Karpas-422 (cell line): ENCODE measurements around the gene PDLIM4. TPM values are rescaled to one million over a fixed set of nuclear protein-coding genes. Genes with fewer than 3 reads are reported as not detected.

Experiments
- DNase-seq: peaks from one replicate; pipeline ENCODE4 v3.0.0-alpha.2; 2015
- H2AFZ ChIP-seq: fragments of 200-600 bp; sonication (generic); 2 replicates; pipeline ENCODE4 v1.6.1; 2014; ENCODE audit warnings: antibody characterized with exemption, low read length, mixed read lengths
- H3K27ac ChIP-seq: fragments of 200-600 bp; sonication (generic); 2 replicates; pipeline ENCODE4 v1.5.1; 2014; ENCODE audit warnings: mild to moderate bottlenecking, low read length, moderate library complexity
- H3K27me3 ChIP-seq: fragments of 200-600 bp; sonication (generic); 2 replicates; pipeline ENCODE4 v1.6.1; 2014; ENCODE audit warnings: low read length, mixed read lengths
- H3K36me3 ChIP-seq: fragments of 200-600 bp; sonication (generic); 2 replicates; pipeline ENCODE4 v1.6.1; 2014; ENCODE audit warnings: low read length, mixed read lengths; ENCODE audit not compliant: insufficient read depth
- H3K4me1 ChIP-seq: fragments of 200-600 bp; sonication (generic); 2 replicates; pipeline ENCODE4 v1.6.1; 2014; ENCODE audit warnings: mild to moderate bottlenecking, low read length, mixed read lengths
- H3K4me2 ChIP-seq: fragments of 200-600 bp; sonication (generic); 2 replicates; pipeline ENCODE4 v1.6.1; 2014; ENCODE audit warnings: low read length, low read depth, mild to moderate bottlenecking; ENCODE audit not compliant: poor library complexity, severe bottlenecking
- H3K4me3 ChIP-seq: fragments of 200-600 bp; sonication (generic); 2 replicates; pipeline ENCODE4 v1.5.1; 2014; ENCODE audit warnings: mild to moderate bottlenecking, antibody characterized with exemption, low read length, mixed read lengths
- H3K79me2 ChIP-seq: fragments of 200-600 bp; sonication (generic); 2 replicates; pipeline ENCODE4 v1.6.1; 2014; ENCODE audit warnings: mild to moderate bottlenecking, low read length, mixed read lengths
- H3K9ac ChIP-seq: fragments of 200-600 bp; sonication (generic); 2 replicates; pipeline ENCODE4 v1.6.0; 2014; ENCODE audit warnings: low read length
- H3K9me2 ChIP-seq: fragments of 200-600 bp; sonication (generic), shearing (Covaris generic); replicated peaks from 2 replicates; pipeline ENCODE4 v1.6.0; 2014; ENCODE audit warnings: mild to moderate bottlenecking, low read length, moderate library complexity; ENCODE audit not compliant: insufficient read depth
- H3K9me3 ChIP-seq: fragments of 300-700, 200-600 bp; sonication (generic); 2 replicates; pipeline ENCODE4 v1.6.1; 2014; ENCODE audit warnings: low read length, mixed read lengths
- H4K20me1 ChIP-seq: fragments of 200-600 bp; sonication (generic); 2 replicates; pipeline ENCODE4 v1.6.1; 2014; ENCODE audit warnings: mild to moderate bottlenecking, antibody characterized with exemption, low read length, low read depth; ENCODE audit not compliant: insufficient read depth
- total RNA-seq: library from RNA; depleted of rRNA; stranded (reverse); fragments of >200 nt; shearing (Covaris generic); gene quantifications from 2 replicates; pipeline ENCODE4 v1.2.3, GENCODE V29; 2014; ENCODE audit warnings: low replicate concordance

The PDLIM4 gene
- total RNA-seq, 1 experiment from 2014 or later, result not detected

- Histone ChIP-seq H3K4me2 (no peak overlapping the region), H3K9me3 (no peaks in the 10 kb centered on the region), H3K27me3 (no peaks in the 10 kb centered on the region), H3K36me3 (no peaks in the 10 kb centered on the region), H3K4me1 (no peaks in the 10 kb centered on the region), H3K9ac (no peak overlapping the region), H3K27ac (no peak overlapping the region), H3K4me3 (no peak overlapping the region), H4K20me1 (no peaks in the 10 kb centered on the region), H3K79me2 (no peaks in the 10 kb centered on the region), H3K9me2 (no peaks in the 10 kb centered on the region), H2AFZ (no peak overlapping the region)
- DNase-seq, result no peak
Observed at GRCh38 chr5:132260051-132260450, 2.6 kb downstream of the PDLIM4 start.

DNA sequence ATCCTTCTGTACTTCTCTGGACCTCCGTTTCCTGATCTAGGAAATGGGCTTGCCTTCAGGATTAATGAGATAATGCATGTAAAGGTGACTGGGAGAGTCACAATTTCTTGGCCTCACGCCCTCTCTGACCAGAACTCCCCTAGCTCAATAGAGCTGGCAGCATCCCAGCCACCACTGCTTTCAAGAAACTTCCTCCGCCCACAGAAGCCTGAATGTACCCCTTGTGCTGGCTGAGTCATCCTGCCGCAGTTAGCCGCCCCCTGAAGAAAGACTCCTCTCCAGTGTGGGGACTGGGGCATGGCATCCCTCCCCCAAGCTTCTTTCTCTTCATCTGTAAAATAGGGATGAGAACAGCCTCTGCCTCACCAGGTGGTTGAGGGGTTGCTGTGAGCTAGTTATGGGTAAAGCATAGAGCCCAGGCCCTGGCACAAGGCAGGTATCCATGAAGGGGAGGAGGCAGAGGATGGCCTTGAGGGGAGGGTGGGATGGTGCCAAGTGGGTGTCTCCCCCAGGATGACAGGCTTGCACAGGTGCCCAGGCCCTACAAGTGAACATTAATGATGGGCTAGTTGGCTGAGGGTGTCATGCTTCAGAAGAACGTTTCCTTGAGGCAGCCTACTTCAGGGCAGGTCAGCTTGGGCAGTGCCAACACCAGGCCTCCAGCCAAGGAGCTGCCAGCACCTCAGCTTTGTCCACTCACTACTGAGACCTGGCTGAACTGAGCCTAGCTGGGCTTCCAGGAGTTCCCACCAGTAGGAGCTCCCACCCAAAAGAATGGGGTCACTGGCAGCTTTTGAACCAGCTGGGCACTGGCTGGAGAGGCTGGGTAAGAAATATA, 3.4 kb downstream of the PDLIM4 start:
- no peak for DNase-seq
- no peaks in the 10 kb centered on the region for H4K20me1 ChIP-seq
- no peak overlapping the region for H3K9ac ChIP-seq

DNA sequence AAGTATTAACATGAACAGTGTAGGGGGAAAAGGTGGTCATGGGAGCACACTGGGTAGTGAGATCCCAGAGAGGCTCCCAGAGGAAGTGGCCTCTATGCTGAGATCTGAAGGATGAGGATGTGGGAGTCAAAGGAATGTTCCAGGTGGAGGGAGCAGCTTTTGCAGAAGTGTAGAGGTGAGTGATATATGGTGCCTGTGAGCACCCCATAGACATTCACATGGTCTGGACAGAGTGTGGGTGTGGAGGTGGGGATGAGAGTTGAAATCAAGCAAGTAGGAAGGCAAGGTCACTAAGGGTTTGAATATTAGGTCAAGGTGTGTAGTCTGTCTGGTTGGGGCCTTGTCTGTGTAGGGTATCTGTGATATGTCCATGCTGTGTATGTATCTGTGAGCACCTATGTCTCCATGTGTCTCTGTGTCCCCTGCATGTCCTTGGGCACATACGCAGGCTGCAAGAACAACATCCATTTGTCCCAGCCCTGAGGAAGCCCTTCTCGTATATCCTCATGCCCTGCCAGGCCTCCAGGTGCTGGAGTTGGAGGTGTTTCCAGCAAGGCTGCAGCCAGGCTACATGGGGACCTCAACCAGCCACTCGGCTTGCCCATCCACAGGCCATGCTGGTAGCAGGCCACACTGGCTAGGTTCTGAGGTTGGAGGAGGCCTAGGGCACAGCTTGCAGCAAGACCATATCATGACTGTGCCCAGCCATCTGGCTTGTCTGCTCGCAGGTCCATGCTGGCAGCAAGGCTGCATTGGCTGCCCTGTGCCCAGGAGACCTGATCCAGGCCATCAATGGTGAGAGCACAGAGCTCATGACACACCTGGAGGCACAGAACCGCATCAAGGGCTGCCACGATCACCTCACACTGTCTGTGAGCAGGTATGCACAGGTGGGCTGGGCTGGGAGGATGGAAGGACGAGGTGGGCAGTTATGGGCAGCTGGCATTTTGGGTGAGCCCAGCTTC, 4.7 kb downstream of the PDLIM4 start:
- Histone ChIP-seq H3K4me3 (no peak overlapping the region), H2AFZ (no peak overlapping the region), H4K20me1 (no peaks in the 10 kb centered on the region), H3K27me3 (no peaks in the 10 kb centered on the region), H3K27ac (no peak overlapping the region), H3K9me3 (no peaks in the 10 kb centered on the region), H3K36me3 (no peaks in the 10 kb centered on the region), H3K4me1 (no peaks in the 10 kb centered on the region), H3K9me2 (no peaks in the 10 kb centered on the region), H3K4me2 (no peak overlapping the region), H3K79me2 (no peaks in the 10 kb centered on the region), H3K9ac (no peak overlapping the region)
- DNase-seq, result no peak

More for the DNA sequence above, 3.4 kb downstream of the PDLIM4 start:
- Histone ChIP-seq H2AFZ (no peak overlapping the region), H3K27ac (no peak overlapping the region), H3K4me3 (no peak overlapping the region), H3K4me1 (no peaks in the 10 kb centered on the region), H3K4me2 (no peak overlapping the region), H3K9me2 (no peaks in the 10 kb centered on the region), H3K9me3 (no peaks in the 10 kb centered on the region), H3K36me3 (no peaks in the 10 kb centered on the region), H3K27me3 (no peaks in the 10 kb centered on the region), H3K79me2 (no peaks in the 10 kb centered on the region)

DNA sequence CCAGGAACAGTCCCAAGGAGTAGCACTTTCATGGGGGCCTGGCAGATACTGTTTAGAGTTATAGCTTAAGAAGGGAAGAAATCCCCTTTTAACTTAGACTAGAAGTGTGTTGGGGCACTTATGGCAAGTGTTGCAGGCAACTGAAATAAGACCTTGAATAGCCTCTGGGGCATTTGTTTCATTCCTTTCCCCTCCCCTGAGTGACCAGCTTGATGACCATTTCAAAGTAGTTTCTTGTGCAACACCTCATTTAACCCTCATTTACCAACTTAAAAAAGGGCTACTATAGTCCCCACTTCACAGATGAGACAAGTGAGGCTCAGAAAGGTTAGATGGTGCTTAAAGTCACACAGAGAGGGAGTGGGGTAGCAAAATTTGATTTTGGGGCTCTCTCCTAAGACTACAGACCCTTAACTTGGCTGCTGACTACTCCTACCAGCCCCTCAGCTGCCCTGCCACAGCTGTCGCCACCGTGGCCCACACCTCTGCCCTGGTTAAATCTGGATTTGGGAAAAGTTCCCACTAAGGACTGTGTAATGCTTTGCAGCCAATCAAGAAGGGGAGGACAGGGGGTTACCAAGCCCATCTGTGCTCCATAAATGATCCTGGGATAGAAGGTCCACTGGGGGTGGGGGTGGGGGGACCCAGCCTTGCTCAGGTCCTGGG, 5.5 kb downstream of the PDLIM4 start:
- no peaks in the 10 kb centered on the region for H3K9me3 ChIP-seq
- no peaks in the 10 kb centered on the region for H4K20me1 ChIP-seq
- no peaks in the 10 kb centered on the region for H3K9me2 ChIP-seq
- no peak overlapping the region for H2AFZ ChIP-seq
- no peaks in the 10 kb centered on the region for H3K79me2 ChIP-seq
- H3K27ac ChIP-seq, result no peak overlapping the region
- no peaks in the 10 kb centered on the region for H3K27me3 ChIP-seq
- no peak overlapping the region for H3K4me3 ChIP-seq
- no peaks in the 10 kb centered on the region for H3K36me3 ChIP-seq
- H3K4me1 ChIP-seq, result no peaks in the 10 kb centered on the region
- no peak for DNase-seq
- no peak overlapping the region for H3K4me2 ChIP-seq
- H3K9ac ChIP-seq, result no peak overlapping the region

- no peak overlapping the region for H3K27ac ChIP-seq
- no peak overlapping the region for H3K4me3 ChIP-seq
- H2AFZ ChIP-seq, result no peak overlapping the region
- no peak for DNase-seq
- H3K27me3 ChIP-seq, result no peaks in the 10 kb centered on the region
- H3K36me3 ChIP-seq, result no peaks in the 10 kb centered on the region
- no peak overlapping the region for H3K9ac ChIP-seq
- H3K79me2 ChIP-seq, result no peaks in the 10 kb centered on the region
- H3K9me2 ChIP-seq, result no peaks in the 10 kb centered on the region
- no peak overlapping the region for H3K4me2 ChIP-seq
- no peaks in the 10 kb centered on the region for H4K20me1 ChIP-seq
- no peaks in the 10 kb centered on the region for H3K4me1 ChIP-seq
- H3K9me3 ChIP-seq, result no peaks in the 10 kb centered on the region
Observed at GRCh38 chr5:132263548-132264261, 6.2 kb downstream of the PDLIM4 start.

GRCh38 chr5:132264546-132265335, 7.2 kb downstream of the PDLIM4 start:
- no peak overlapping the region for H3K9ac ChIP-seq
- no peak overlapping the region for H3K4me2 ChIP-seq

GRCh38 chr5:132265336-132266030, 8.0 kb downstream of the PDLIM4 start:
- H3K4me1 ChIP-seq, result no peaks in the 10 kb centered on the region
- H3K9me3 ChIP-seq, result no peaks in the 10 kb centered on the region
- H3K79me2 ChIP-seq, result no peaks in the 10 kb centered on the region
- no peaks in the 10 kb centered on the region for H3K36me3 ChIP-seq
- no peak overlapping the region for H3K27ac ChIP-seq
- H3K27me3 ChIP-seq, result no peaks in the 10 kb centered on the region
- H2AFZ ChIP-seq, result no peak overlapping the region
- no peaks in the 10 kb centered on the region for H3K9me2 ChIP-seq
- H4K20me1 ChIP-seq, result no peaks in the 10 kb centered on the region
- no peak for DNase-seq
- no peak overlapping the region for H3K4me2 ChIP-seq
- H3K9ac ChIP-seq, result no peak overlapping the region
- H3K4me3 ChIP-seq, result no peak overlapping the region

More at GRCh38 chr5:132264546-132265335, 7.2 kb downstream of the PDLIM4 start:
- Histone ChIP-seq H4K20me1 (no peaks in the 10 kb centered on the region), H3K9me3 (no peaks in the 10 kb centered on the region), H3K4me3 (no peak overlapping the region), H2AFZ (no peak overlapping the region), H3K4me1 (no peaks in the 10 kb centered on the region), H3K27me3 (no peaks in the 10 kb centered on the region), H3K36me3 (no peaks in the 10 kb centered on the region), H3K79me2 (no peaks in the 10 kb centered on the region), H3K9me2 (no peaks in the 10 kb centered on the region), H3K27ac (no peak overlapping the region)
- DNase-seq, result no peak
